Mesendoderm (in vitro differentiated cells): Measurements from ENCODE around the gene ZNF792.

ENCODE experiments used
- DNase-seq: peaks from one replicate; pipeline ENCODE4 v3.0.0; 2013
- H2AK5ac ChIP-seq: 2 replicates; pipeline ENCODE4 v1.6.1; 2013; ENCODE audit warnings: low read length, inconsistent platforms
- H2BK120ac ChIP-seq: 2 replicates; pipeline ENCODE4 v1.6.1; 2013; ENCODE audit warnings: low read depth, mild to moderate bottlenecking, low read length, moderate library complexity, mixed read lengths
- H2BK15ac ChIP-seq: replicated peaks from 2 replicates; pipeline ENCODE4 v1.6.1; 2013; ENCODE audit warnings: low read depth, mild to moderate bottlenecking, moderate library complexity
- H2BK5ac ChIP-seq: 2 replicates; pipeline ENCODE4 v1.6.1; 2013; ENCODE audit warnings: low read length, inconsistent platforms
- H3K18ac ChIP-seq: 2 replicates; pipeline ENCODE4 v1.6.1; 2013; ENCODE audit warnings: mild to moderate bottlenecking, low read length, mixed read lengths
- H3K23ac ChIP-seq: one replicate; pipeline ENCODE4 v1.6.1; 2013; ENCODE audit warnings: low read length
- H3K27ac ChIP-seq: 2 replicates; pipeline ENCODE4 v1.5.1; 2013; ENCODE audit warnings: low read depth, mild to moderate bottlenecking, inconsistent platforms, low read length, moderate library complexity
- H3K27me3 ChIP-seq: 2 replicates; pipeline ENCODE4 v1.6.1; 2013; ENCODE audit warnings: low read length, control low read depth, mild to moderate bottlenecking, inconsistent platforms; ENCODE audit not compliant: insufficient read depth, poor library complexity
- H3K36me3 ChIP-seq: 2 replicates; pipeline ENCODE4 v1.6.1; 2013; ENCODE audit warnings: low read length, inconsistent platforms; ENCODE audit not compliant: control insufficient read depth, insufficient read depth
- H3K4ac ChIP-seq: one replicate; pipeline ENCODE4 v1.6.1; 2013; ENCODE audit warnings: low read depth, mild to moderate bottlenecking, low read length, moderate library complexity
- H3K4me1 ChIP-seq: 2 replicates; pipeline ENCODE4 v1.6.1; 2013; ENCODE audit warnings: low read depth, low read length, inconsistent platforms; ENCODE audit not compliant: control insufficient read depth
- H3K4me2 ChIP-seq: 2 replicates; pipeline ENCODE4 v1.6.1; 2013; ENCODE audit warnings: low read length
- H3K4me3 ChIP-seq: 2 replicates; pipeline ENCODE4 v1.5.1; 2013; ENCODE audit warnings: mild to moderate bottlenecking, low read length
- H3K56ac ChIP-seq: one replicate; pipeline ENCODE4 v1.6.1; 2013; ENCODE audit warnings: low read length
- H3K79me1 ChIP-seq: 2 replicates; pipeline ENCODE4 v1.6.1; 2013; ENCODE audit warnings: low read length, inconsistent platforms
- H3K79me2 ChIP-seq: 2 replicates; pipeline ENCODE4 v1.6.1; 2013; ENCODE audit warnings: mild to moderate bottlenecking, low read length; ENCODE audit not compliant: control insufficient read depth, insufficient read depth
- H3K9ac ChIP-seq: 2 replicates; pipeline ENCODE4 v1.6.1; 2013; ENCODE audit warnings: low read length, inconsistent platforms
- H4K5ac ChIP-seq: one replicate; pipeline ENCODE4 v1.6.1; 2013; ENCODE audit warnings: low read length
- H4K8ac ChIP-seq: one replicate; pipeline ENCODE4 v1.6.1; 2013; ENCODE audit warnings: low read depth, mild to moderate bottlenecking, control low read depth, low read length, moderate library complexity
- WGBS: extraction: QIAGEN DNeasy Blood & Tissue Kit; methylation state at CpG from one replicate; pipeline ENCODE4 v1.1.7; 2013; ENCODE audit warnings: low lambda C conversion rate, missing lambda C conversion rate; ENCODE audit not compliant: insufficient coverage; ENCODE audit errors: extremely low coverage; 5-methylcytosine and 5-hydroxymethylcytosine counted together

Gene ZNF792

GRCh38 chr19:34983786-34984185 is 19.8 kb upstream of the ZNF792 start:
- Histone ChIP-seq H3K36me3 (no peaks in the 10 kb centered on the region), H3K79me2 (no peaks in the 10 kb centered on the region), H4K8ac (no peak overlapping the region), H3K4me1 (peaks cover 2% of the 10 kb centered on the region), H3K4ac (no peak overlapping the region), H2AK5ac (no peak overlapping the region), H2BK5ac (no peak overlapping the region), H2BK120ac (no peak overlapping the region), H3K4me2 (no peak overlapping the region), H3K9ac (no peak overlapping the region), H2BK15ac (no peak overlapping the region), H3K27me3 (no peaks in the 10 kb centered on the region), H4K5ac (no peak overlapping the region), H3K56ac (no peak overlapping the region), H3K4me3 (no peak overlapping the region), H3K23ac (no peak overlapping the region), H3K18ac (no peak overlapping the region), H3K79me1 (no peaks in the 10 kb centered on the region), H3K27ac (no peak overlapping the region)
- no peak for DNase-seq
- no CpG with 5 or more reads among the region's 4 CpGs for WGBS

GRCh38 chr19:34982275-34982674 is 18.2 kb upstream of the ZNF792 start:
- no peak overlapping the region for H2BK5ac ChIP-seq
- H4K5ac ChIP-seq, result no peak overlapping the region
- H3K4me1 ChIP-seq, result peaks cover 2% of the 10 kb centered on the region
- no peak overlapping the region for H3K18ac ChIP-seq
- no peaks in the 10 kb centered on the region for H3K79me1 ChIP-seq
- H3K36me3 ChIP-seq, result no peaks in the 10 kb centered on the region
- H3K9ac ChIP-seq, result no peak overlapping the region
- no peak overlapping the region for H3K23ac ChIP-seq
- no peak overlapping the region for H3K4me3 ChIP-seq
- no peaks in the 10 kb centered on the region for H3K79me2 ChIP-seq
- no peak overlapping the region for H2BK120ac ChIP-seq
- no peak overlapping the region for H3K56ac ChIP-seq
- no peak overlapping the region for H2BK15ac ChIP-seq
- no peak overlapping the region for H3K27ac ChIP-seq
- no peak overlapping the region for H3K4ac ChIP-seq
- no peak for DNase-seq
- no peak overlapping the region for H2AK5ac ChIP-seq
- H3K27me3 ChIP-seq, result no peaks in the 10 kb centered on the region
- no peak overlapping the region for H3K4me2 ChIP-seq
- no CpG with 5 or more reads among the region's 5 CpGs for WGBS
- no peak overlapping the region for H4K8ac ChIP-seq

GRCh38 chr19:34979819-34980640 is 16.0 kb upstream of the ZNF792 start:
- no peak overlapping the region for H3K23ac ChIP-seq
- H3K36me3 ChIP-seq, result no peaks in the 10 kb centered on the region
- H4K5ac ChIP-seq, result no peak overlapping the region
- H3K4me2 ChIP-seq, result no peak overlapping the region
- no peak for DNase-seq
- no peak overlapping the region for H3K4me3 ChIP-seq
- H3K18ac ChIP-seq, result no peak overlapping the region
- H3K4ac ChIP-seq, result no peak overlapping the region
- H3K79me1 ChIP-seq, result no peaks in the 10 kb centered on the region
- no CpG with 5 or more reads among the region's 12 CpGs for WGBS
- peaks cover 2% of the 10 kb centered on the region for H3K4me1 ChIP-seq
- no peak overlapping the region for H3K9ac ChIP-seq
- no peak overlapping the region for H2BK5ac ChIP-seq
- H4K8ac ChIP-seq, result no peak overlapping the region
- no peak overlapping the region for H2BK15ac ChIP-seq
- H3K56ac ChIP-seq, result no peak overlapping the region
- no peak overlapping the region for H2AK5ac ChIP-seq
- H3K27me3 ChIP-seq, result no peaks in the 10 kb centered on the region
- H2BK120ac ChIP-seq, result no peak overlapping the region
- H3K27ac ChIP-seq, result no peak overlapping the region
- H3K79me2 ChIP-seq, result no peaks in the 10 kb centered on the region

- Histone ChIP-seq H3K79me2 (no peaks in the 10 kb centered on the region), H4K8ac (no peak overlapping the region), H2AK5ac (no peak overlapping the region), H2BK5ac (no peak overlapping the region), H3K36me3 (no peaks in the 10 kb centered on the region), H3K9ac (no peak overlapping the region), H3K4me1 (peaks cover 9% of the 10 kb centered on the region), H2BK120ac (no peak overlapping the region), H3K56ac (no peak overlapping the region), H3K27ac (no peak overlapping the region), H3K79me1 (no peaks in the 10 kb centered on the region), H3K4me2 (no peak overlapping the region), H3K27me3 (no peaks in the 10 kb centered on the region), H4K5ac (no peak overlapping the region), H3K18ac (no peak overlapping the region), H2BK15ac (no peak overlapping the region), H3K23ac (no peak overlapping the region), H3K4me3 (no peak overlapping the region), H3K4ac (no peak overlapping the region)
- no peak for DNase-seq
- no CpG with 5 or more reads among the region's 3 CpGs for WGBS
These were observed 12.6 kb upstream of the ZNF792 start for GRCh38 chr19:34976611-34977010.

GRCh38 chr19:34975056-34975455 is 11.0 kb upstream of the ZNF792 start:
- H3K27ac ChIP-seq, result no peak overlapping the region
- H3K27me3 ChIP-seq, result no peaks in the 10 kb centered on the region
- no peaks in the 10 kb centered on the region for H3K79me1 ChIP-seq
- H2AK5ac ChIP-seq, result no peak overlapping the region
- H3K9ac ChIP-seq, result no peak overlapping the region
- H2BK5ac ChIP-seq, result no peak overlapping the region
- H3K4me1 ChIP-seq, result peaks cover 9% of the 10 kb centered on the region
- no peak overlapping the region for H2BK120ac ChIP-seq
- no CpG with 5 or more reads among the region's 5 CpGs for WGBS
- H2BK15ac ChIP-seq, result no peak overlapping the region
- no peak overlapping the region for H3K4me3 ChIP-seq
- no peak overlapping the region for H3K23ac ChIP-seq
- DNase-seq, result no peak
- H3K4ac ChIP-seq, result no peak overlapping the region
- H3K79me2 ChIP-seq, result no peaks in the 10 kb centered on the region
- no peak overlapping the region for H3K18ac ChIP-seq
- no peak overlapping the region for H4K8ac ChIP-seq
- no peaks in the 10 kb centered on the region for H3K36me3 ChIP-seq
- H4K5ac ChIP-seq, result no peak overlapping the region
- H3K4me2 ChIP-seq, result no peak overlapping the region
- H3K56ac ChIP-seq, result no peak overlapping the region

GRCh38 chr19:34974646-34975045 is 10.6 kb upstream of the ZNF792 start:
- H2BK5ac ChIP-seq, result no peak overlapping the region

More at GRCh38 chr19:34974646-34975045, 10.6 kb upstream of the ZNF792 start:
- H3K27me3 ChIP-seq, result no peaks in the 10 kb centered on the region
- H4K8ac ChIP-seq, result no peak overlapping the region
- H3K4ac ChIP-seq, result no peak overlapping the region
- no peak overlapping the region for H3K18ac ChIP-seq
- no peak overlapping the region for H3K56ac ChIP-seq
- no peak overlapping the region for H3K23ac ChIP-seq
- WGBS, result no CpG with 5 or more reads among the region's 5 CpGs
- H3K4me3 ChIP-seq, result no peak overlapping the region
- H3K79me1 ChIP-seq, result no peaks in the 10 kb centered on the region
- no peak overlapping the region for H3K4me2 ChIP-seq
- DNase-seq, result no peak
- H2AK5ac ChIP-seq, result no peak overlapping the region
- no peak overlapping the region for H4K5ac ChIP-seq
- H2BK15ac ChIP-seq, result no peak overlapping the region
- H2BK120ac ChIP-seq, result no peak overlapping the region
- no peak overlapping the region for H3K9ac ChIP-seq
- H3K79me2 ChIP-seq, result no peaks in the 10 kb centered on the region
- H3K4me1 ChIP-seq, result peaks cover 9% of the 10 kb centered on the region
- no peak overlapping the region for H3K27ac ChIP-seq
- H3K36me3 ChIP-seq, result no peaks in the 10 kb centered on the region
